ENCODE results near the gene BACE2.

DNA sequence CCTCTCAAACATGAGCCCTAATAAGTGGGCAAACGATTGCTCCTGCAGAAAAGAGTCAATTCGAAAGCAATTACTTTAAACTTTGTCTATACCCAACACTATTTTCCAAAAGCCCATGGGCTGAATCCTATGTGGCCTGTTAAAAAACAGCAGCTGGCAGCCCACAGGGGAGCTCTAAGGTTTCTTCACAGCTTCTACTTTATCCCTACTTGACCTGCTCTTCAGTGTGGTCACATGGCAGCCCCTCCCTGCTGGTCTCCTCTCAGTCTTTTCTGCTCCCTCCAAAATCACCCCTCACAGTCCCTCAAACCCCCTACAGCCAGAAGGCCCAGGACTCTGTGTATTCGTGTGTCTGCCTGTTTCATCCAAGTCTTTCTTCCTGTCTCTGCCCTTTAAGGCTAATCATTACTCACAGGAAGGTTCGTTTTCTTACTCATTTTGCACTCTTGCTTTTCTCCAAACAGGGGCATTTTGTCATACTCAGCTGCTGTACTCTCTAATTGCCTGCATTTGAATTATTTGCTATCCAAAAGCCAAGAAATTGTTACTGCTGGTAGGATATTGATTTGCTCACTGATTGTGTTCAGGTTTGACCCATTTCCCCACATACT, 86.2 kb downstream of the BACE2 start:
- TF ChIP-seq, protein P1, sequence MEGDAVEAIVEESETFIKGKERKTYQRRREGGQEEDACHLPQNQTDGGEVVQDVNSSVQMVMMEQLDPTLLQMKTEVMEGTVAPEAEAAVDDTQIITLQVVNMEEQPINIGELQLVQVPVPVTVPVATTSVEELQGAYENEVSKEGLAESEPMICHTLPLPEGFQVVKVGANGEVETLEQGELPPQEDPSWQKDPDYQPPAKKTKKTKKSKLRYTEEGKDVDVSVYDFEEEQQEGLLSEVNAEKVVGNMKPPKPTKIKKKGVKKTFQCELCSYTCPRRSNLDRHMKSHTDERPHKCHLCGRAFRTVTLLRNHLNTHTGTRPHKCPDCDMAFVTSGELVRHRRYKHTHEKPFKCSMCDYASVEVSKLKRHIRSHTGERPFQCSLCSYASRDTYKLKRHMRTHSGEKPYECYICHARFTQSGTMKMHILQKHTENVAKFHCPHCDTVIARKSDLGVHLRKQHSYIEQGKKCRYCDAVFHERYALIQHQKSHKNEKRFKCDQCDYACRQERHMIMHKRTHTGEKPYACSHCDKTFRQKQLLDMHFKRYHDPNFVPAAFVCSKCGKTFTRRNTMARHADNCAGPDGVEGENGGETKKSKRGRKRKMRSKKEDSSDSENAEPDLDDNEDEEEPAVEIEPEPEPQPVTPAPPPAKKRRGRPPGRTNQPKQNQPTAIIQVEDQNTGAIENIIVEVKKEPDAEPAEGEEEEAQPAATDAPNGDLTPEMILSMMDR (IDR thresholded peaks at IDR 0.05): no peak
- no peak for TF ChIP-seq ZFX (IDR thresholded peaks at IDR 0.05; ENCODE audit: borderline replicate concordance)

All from 22Rv1 (cell line).